K562 (cell line): ENCODE measurements around the gene SIRT4. TPM values are rescaled to one million over a fixed set of nuclear protein-coding genes. Genes with fewer than 3 reads are reported as not detected.
A peak's percentile ranks its signal among the peaks of the same experiment; 100 is the strongest.

Source experiments
- BCOR ChIP-seq: fragments of 450-650 bp; IDR thresholded peaks from 2 replicates; pipeline ENCODE4 v1.6.1; 2016
- BHLHE40 ChIP-seq: IDR thresholded peaks from 2 replicates; pipeline ENCODE4 v1.6.1; 2011; ENCODE audit warnings: low read length, improper control_type of control experiment
- CBFA2T3 ChIP-seq: fragments of 450-650 bp; IDR thresholded peaks from 2 replicates; pipeline ENCODE4 v1.6.1; 2017
- DMBX1 ChIP-seq: fragments of 250-450 bp; sonication (Bioruptor Pico); IDR thresholded peaks from 2 replicates; pipeline ENCODE4 v1.8.0; 2022; ENCODE audit warnings: inconsistent platforms, mild to moderate bottlenecking, moderate library complexity, borderline replicate concordance
- EP400 ChIP-seq: fragments of 450-650 bp; IDR thresholded peaks from 2 replicates; pipeline ENCODE4 v1.6.1; 2017; ENCODE audit warnings: antibody characterized with exemption, mild to moderate bottlenecking, moderate library complexity
- ESRRA ChIP-seq: fragments of 450-650 bp; IDR thresholded peaks from 2 replicates; pipeline ENCODE4 v1.6.1; 2014; ENCODE audit warnings: low read depth, mild to moderate bottlenecking, moderate library complexity, borderline replicate concordance
- IFI16 ChIP-seq: fragments of 250-450 bp; sonication (Bioruptor Pico); IDR thresholded peaks from 2 replicates; pipeline ENCODE4 v2.1.2; 2022; ENCODE audit warnings: mild to moderate bottlenecking, inconsistent platforms
- JUND ChIP-seq, 2 experiments: IDR thresholded peaks; 2 replicates in 1 of 2; 3 replicates in 1 of 2; pipeline ENCODE4 v1.6.1; 2011; ENCODE audit warnings: borderline replicate concordance in 2 of 2, low read depth in 2 of 2, low read length in 2 of 2, improper control_type of control experiment in 1 of 2, missing biosample characterization in 1 of 2, missing genetic modification characterization in 1 of 2, missing genetic modification reagents in 1 of 2
- KAT8 ChIP-seq: fragments of 450-650 bp; IDR thresholded peaks from 2 replicates; pipeline ENCODE4 v1.6.1; 2016; ENCODE audit warnings: low read depth, mild to moderate bottlenecking
- L3MBTL2 ChIP-seq: fragments of 450-650 bp; IDR thresholded peaks from 2 replicates; pipeline ENCODE4 v1.6.1; 2016; ENCODE audit warnings: mild to moderate bottlenecking, moderate library complexity
- MEF2A ChIP-seq: IDR thresholded peaks from 2 replicates; pipeline ENCODE4 v1.6.1; 2011; ENCODE audit warnings: low read depth, mild to moderate bottlenecking, low read length, moderate library complexity; ENCODE audit not compliant: control insufficient read depth
- NCOA6 ChIP-seq: fragments of 450-650 bp; IDR thresholded peaks from 2 replicates; pipeline ENCODE4 v1.6.1; 2017; ENCODE audit warnings: mild to moderate bottlenecking
- NR2C2 ChIP-seq, 2 experiments: fragments of 200-800 bp in 1 of 2; sonication (Bioruptor generic) in 1 of 2; sonication (generic) in 1 of 2; formaldehyde crosslinking in 1 of 2; IDR thresholded peaks; 2 replicates each; pipeline versions ENCODE4 v1.6.1 to v1.8.0; 2016 to 2022; ENCODE audit warnings: mild to moderate bottlenecking in 1 of 2, missing compliant biosample characterization in 1 of 2, missing genetic modification characterization in 1 of 2, missing genetic modification reagents in 1 of 2
- PHF21A ChIP-seq: fragments of 450-650 bp; IDR thresholded peaks from 2 replicates; pipeline ENCODE4 v1.6.1; 2017; ENCODE audit warnings: low read depth, borderline replicate concordance
- POLR2AphosphoS2 ChIP-seq: IDR thresholded peaks from 2 replicates; pipeline ENCODE4 v1.6.1; 2012; ENCODE audit warnings: low read length, improper control_type of control experiment
- RBM15 ChIP-seq: fragments of 200-400 bp; formaldehyde crosslinking; IDR thresholded peaks from 2 replicates; pipeline ENCODE4 v1.6.1; 2018; ENCODE audit warnings: mild to moderate bottlenecking, low read length, moderate library complexity; ENCODE audit not compliant: insufficient read depth
- RBM34 ChIP-seq: fragments of 200-400 bp; formaldehyde crosslinking; IDR thresholded peaks from 2 replicates; pipeline ENCODE4 v1.6.1; 2018; ENCODE audit warnings: low read length, borderline replicate concordance; ENCODE audit not compliant: insufficient read depth
- TAF9B ChIP-seq: fragments of 450-650 bp; IDR thresholded peaks from 2 replicates; pipeline ENCODE4 v1.6.1; 2018; ENCODE audit warnings: mild to moderate bottlenecking; ENCODE audit not compliant: partially characterized antibody
- TFAM ChIP-seq: fragments of 250-450 bp; sonication (Bioruptor Pico); conservative IDR thresholded peaks from 2 replicates; pipeline ENCODE4 v1.5.0; 2021; ENCODE audit warnings: mild to moderate bottlenecking, moderate library complexity
- ZBTB17 ChIP-seq: fragments of 450-650 bp; formaldehyde crosslinking; IDR thresholded peaks from 2 replicates; pipeline ENCODE4 v1.4.0; 2020; ENCODE audit warnings: mild to moderate bottlenecking
- ZBTB43 ChIP-seq: sonication (generic); formaldehyde crosslinking; IDR thresholded peaks from 2 replicates; pipeline ENCODE4 v1.8.0; 2023; ENCODE audit warnings: mild to moderate bottlenecking, missing genetic modification reagents
- ZFPM2 ChIP-seq: fragments of 250-450 bp; sonication (Bioruptor Pico); IDR thresholded peaks from 2 replicates; pipeline ENCODE4 v1.5.1; 2022; ENCODE audit warnings: mild to moderate bottlenecking
- ZNF77 ChIP-seq: fragments of 250-450 bp; sonication (Bioruptor Pico); IDR thresholded peaks from 2 replicates; pipeline ENCODE4 v1.5.0; 2020
- polyA plus RNA-seq, 8 experiments: library from polyadenylated mRNA; depleted of rRNA in 4 of 8; stranded (reverse) in 5 of 8; unstranded in 3 of 8; fragments of >200 nt; fragmentation: Nextera tagmentation in 2 of 8; fragmentation: Illumina TruSeq in 1 of 8; extraction: Ambion mirVana in 2 of 8; extraction: Trizol in 1 of 8; gene quantifications; 2 replicates each; pipeline versions ENCODE4 v1.2.1 to v1.2.3, GENCODE V29; 2011 to 2014; ENCODE audit warnings: inconsistent platforms in 1 of 8, missing spikeins in 1 of 8
- total RNA-seq, 7 experiments: library from RNA; depleted of rRNA in 6 of 7; stranded (reverse); fragments of >200 nt in 6 of 7; fragmentation: Illumina TruSeq in 2 of 7; extraction: Trizol in 2 of 7; gene quantifications; 2 replicates each; pipeline versions ENCODE4 v1.2.1 to v1.2.3, GENCODE V29; 2011 to 2021; ENCODE audit warnings: low replicate concordance in 1 of 7
- TF ChIP-seq, protein P1 (sequence below): fragments of 450-650 bp; formaldehyde crosslinking; conservative IDR thresholded peaks from 2 replicates; pipeline ENCODE4 v1.4.0; 2022; ENCODE audit warnings: mild to moderate bottlenecking, missing genetic modification characterization
- TF ChIP-seq, protein P2 (sequence below): sonication (generic); formaldehyde crosslinking; IDR thresholded peaks from 2 replicates; pipeline ENCODE4 v1.8.0; 2022; ENCODE audit warnings: mild to moderate bottlenecking, missing genetic modification reagents, borderline replicate concordance

SIRT4 gene
- total and polyA plus RNA-seq, 9 of the 15 experiments (the other 6 are each of a cell fraction or from before 2014, with no cell fraction given): 0.86 to 5.2 (median 2.4) TPM

- TF ChIP-seq ZBTB43 (CRISPR knock-in tag) (no peak), BCOR (no peak), ZBTB17 (CRISPR knock-in tag) (no peak), JUND (IDR thresholded peaks at IDR 0.05; ENCODE audit: borderline replicate concordance, low read depth, low read length) (peak; percentile 87), JUND (tag; IDR thresholded peaks at IDR 0.05; ENCODE audit: borderline replicate concordance, low read depth, low read length) (peak; percentile 63; the same call in 2 of the 3 replicates), CBFA2T3 (0 out of 2 replicates have a peak, but pooled peaks have one; percentile 50), TFAM (CRISPR knock-in tag) (no peak), RBM34 (no peak), NCOA6 (no peak; the same call in 1 of the 2 replicates), ESRRA (peak; percentile 72), IFI16 (no peak), L3MBTL2 (peak; percentile 92), MEF2A (no peak), EP400 (peak; percentile 56), NR2C2 (CRISPR knock-in tag; IDR thresholded peaks at IDR 0.05) (no peak), NR2C2 (tag; IDR thresholded peaks at IDR 0.05) (peak; percentile 69), TAF9B (peak; percentile 65), POLR2AphosphoS2 (no peak), BHLHE40 (peak; percentile 91), KAT8 (no peak), ZFPM2 (CRISPR knock-in tag) (no peak), RBM15 (no peak), PHF21A (no peak), DMBX1 (CRISPR knock-in tag) (no peak), ZNF77 (CRISPR knock-in tag) (no peak)
- TF ChIP-seq, protein P1, sequence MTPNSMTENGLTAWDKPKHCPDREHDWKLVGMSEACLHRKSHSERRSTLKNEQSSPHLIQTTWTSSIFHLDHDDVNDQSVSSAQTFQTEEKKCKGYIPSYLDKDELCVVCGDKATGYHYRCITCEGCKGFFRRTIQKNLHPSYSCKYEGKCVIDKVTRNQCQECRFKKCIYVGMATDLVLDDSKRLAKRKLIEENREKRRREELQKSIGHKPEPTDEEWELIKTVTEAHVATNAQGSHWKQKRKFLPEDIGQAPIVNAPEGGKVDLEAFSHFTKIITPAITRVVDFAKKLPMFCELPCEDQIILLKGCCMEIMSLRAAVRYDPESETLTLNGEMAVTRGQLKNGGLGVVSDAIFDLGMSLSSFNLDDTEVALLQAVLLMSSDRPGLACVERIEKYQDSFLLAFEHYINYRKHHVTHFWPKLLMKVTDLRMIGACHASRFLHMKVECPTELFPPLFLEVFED: no peak
- TF ChIP-seq, protein P2, sequence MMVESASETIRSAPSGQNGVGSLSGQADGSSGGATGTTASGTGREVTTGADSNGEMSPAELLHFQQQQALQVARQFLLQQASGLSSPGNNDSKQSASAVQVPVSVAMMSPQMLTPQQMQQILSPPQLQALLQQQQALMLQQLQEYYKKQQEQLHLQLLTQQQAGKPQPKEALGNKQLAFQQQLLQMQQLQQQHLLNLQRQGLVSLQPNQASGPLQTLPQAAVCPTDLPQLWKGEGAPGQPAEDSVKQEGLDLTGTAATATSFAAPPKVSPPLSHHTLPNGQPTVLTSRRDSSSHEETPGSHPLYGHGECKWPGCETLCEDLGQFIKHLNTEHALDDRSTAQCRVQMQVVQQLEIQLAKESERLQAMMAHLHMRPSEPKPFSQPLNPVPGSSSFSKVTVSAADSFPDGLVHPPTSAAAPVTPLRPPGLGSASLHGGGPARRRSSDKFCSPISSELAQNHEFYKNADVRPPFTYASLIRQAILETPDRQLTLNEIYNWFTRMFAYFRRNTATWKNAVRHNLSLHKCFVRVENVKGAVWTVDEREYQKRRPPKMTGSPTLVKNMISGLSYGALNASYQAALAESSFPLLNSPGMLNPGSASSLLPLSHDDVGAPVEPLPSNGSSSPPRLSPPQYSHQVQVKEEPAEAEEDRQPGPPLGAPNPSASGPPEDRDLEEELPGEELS: no peak
Measured at GRCh38 chr12:120301962-120302815, at the start of gene SIRT4 (continued).
